ENCODE measurements around the gene GPR35. TPM values are rescaled to one million over a fixed set of nuclear protein-coding genes. Genes with fewer than 3 reads are reported as not detected.

The GPR35 gene
- total RNA-seq, 1 experiment from 2014 or later = 4.2 TPM

GRCh38 chr2:240601831-240602160 lies 23.5 kb upstream of the GPR35 start (continued):
- TF ChIP-seq RAD21 (IDR thresholded peaks at IDR 0.05; ENCODE audit: low read depth) = no peak
- no peak for TF ChIP-seq MAX (IDR thresholded peaks at IDR 0.05)
- TF ChIP-seq YY1 (IDR thresholded peaks at IDR 0.05; ENCODE audit: extremely low read depth, insufficient replicate concordance, low read depth, low read length) = no peak

GRCh38 chr2:240602266-240603050 lies 22.8 kb upstream of the GPR35 start:
- intact Hi-C loops (cut with micrococcal nuclease) = no loop called here
- CTCF ChIA-PET = interaction anchor here (1.4 kb wide), 1 partner anchor 16 kb away, joined by 3 read pairs; the partner anchor contains the start of gene CAPN10

More at GRCh38 chr2:240602266-240603050, 22.8 kb upstream of the GPR35 start:
- no peak for DNase-seq (ENCODE audit: low read depth, low spot score)
- no TSS peak for BruUV-seq (replicated peaks)
- RAD21 ChIA-PET (ENCODE audit: low non-redundant PET in 1 of 2, low total read pairs in 2 of 2, uncharacterized antibody in 2 of 2, unreplicated experiment in 2 of 2) = no interaction called here
- no peak overlapping the region for H2AFZ ChIP-seq (ENCODE audit: low read depth, low read length, poor library complexity, severe bottlenecking)
- TF ChIP-seq SRF (IDR thresholded peaks at IDR 0.05; ENCODE audit: low read depth) (no peak), ZFX (IDR thresholded peaks at IDR 0.05) (no peak), REST (IDR thresholded peaks at IDR 0.05; ENCODE audit: low read depth) (no peak), MAX (IDR thresholded peaks at IDR 0.05) (no peak), RAD21 (IDR thresholded peaks at IDR 0.05; ENCODE audit: low read depth) (no peak), CEBPB (IDR thresholded peaks at IDR 0.05; ENCODE audit: low read depth) (no peak), TCF7L2 (IDR thresholded peaks at IDR 0.05; ENCODE audit: borderline replicate concordance, extremely low read depth, insufficient read depth, insufficient read length) (no peak), ATF3 (IDR thresholded peaks at IDR 0.05) (no peak), CBX3 (IDR thresholded peaks at IDR 0.05; ENCODE audit: low read depth) (no peak), SP1 (IDR thresholded peaks at IDR 0.05; ENCODE audit: low read depth) (no peak), CTCF (IDR thresholded peaks at IDR 0.05 in 2 of 3, conservative IDR thresholded peaks at IDR 0.05 in 1 of 3; ENCODE audit: borderline replicate concordance in 1 of 3, insufficient read depth in 1 of 3, low read depth in 2 of 3, low read length in 2 of 3) (no peak)
- H3K4me2 ChIP-seq (ENCODE audit: low read length) = no peak overlapping the region
- H3K4me3 ChIP-seq (replicated peaks in 1 of 2; ENCODE audit: low read depth in 1 of 2, low read length in 2 of 2) = no peak overlapping the region
- H3K4me1 ChIP-seq (ENCODE audit: control insufficient read depth in 1 of 2, insufficient read depth in 2 of 2, low read length in 2 of 2) = peaks cover 8 to 25% of the 10 kb centered on the region in 2 experiments; a peak in 3 of 4 replicates
- no peaks in the 10 kb centered on the region for H3K79me2 ChIP-seq (ENCODE audit: insufficient read depth, low read length)
- no peaks in the 10 kb centered on the region; a peak in 1 of 4 replicates for H3K36me3 ChIP-seq (ENCODE audit: control insufficient read depth in 1 of 2, insufficient read depth in 2 of 2, low read length in 2 of 2)
- no peak overlapping the region for H3K27ac ChIP-seq (ENCODE audit: low read depth, low read length)
- POLR2A ChIA-PET = no interaction called here
- no peak overlapping the region for H3K9ac ChIP-seq (ENCODE audit: low read length)
- H3K27me3 ChIP-seq (ENCODE audit: insufficient read depth, low read length) = no peaks in the 10 kb centered on the region
- ATAC-seq = no peak
- no peaks in the 10 kb centered on the region for H3K9me2 ChIP-seq (ENCODE audit: insufficient read depth)
- H3K9me3 ChIP-seq (ENCODE audit: control insufficient read depth in 1 of 2, insufficient read depth in 1 of 2, low read depth in 1 of 2, low read length in 2 of 2) = no peaks in the 10 kb centered on the region
- H4K20me1 ChIP-seq (ENCODE audit: insufficient read depth) = no peaks in the 10 kb centered on the region

Data from HCT116 (cell line).